Measurements from ENCODE around the gene FADS1.

Gene FADS1

DNA sequence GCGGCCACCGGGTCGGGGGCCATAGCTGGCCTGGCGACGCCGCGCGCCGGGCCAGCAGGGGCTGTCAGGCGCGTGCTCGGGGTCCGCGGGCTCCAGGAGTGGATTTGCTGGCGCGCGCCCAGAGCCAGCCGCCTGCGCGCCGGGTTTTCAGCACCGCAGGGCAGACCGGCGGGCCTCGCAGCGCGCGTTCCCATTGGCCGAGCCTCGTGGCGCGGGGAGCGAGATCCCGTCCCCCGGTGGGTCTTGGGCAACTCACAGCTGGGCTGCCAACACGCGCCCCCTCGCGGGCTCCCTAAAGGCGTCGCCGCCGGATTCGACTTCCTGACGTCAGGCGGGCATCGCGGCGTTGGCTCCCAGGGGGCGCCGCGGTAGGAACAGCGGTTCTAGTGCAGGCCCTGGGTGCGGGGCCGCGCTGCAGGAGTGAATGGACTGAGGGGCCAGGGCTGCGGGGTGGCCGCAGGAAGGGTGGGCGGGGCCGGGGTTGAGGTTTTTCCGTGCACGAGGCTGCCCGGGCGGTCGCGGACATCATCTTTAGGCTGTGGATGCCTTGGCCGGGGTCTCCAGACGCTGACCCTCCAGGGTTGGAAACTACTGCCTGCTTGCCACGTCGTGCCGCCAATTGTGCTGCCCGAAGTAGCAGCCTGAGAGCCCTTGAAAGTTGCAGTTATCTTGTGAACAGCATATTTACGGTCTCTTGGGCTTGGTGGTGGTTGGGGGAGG, at the start of gene FADS1:
Gene FADS1 (minus strand): TSS at position 268 of the 720 bp plus-strand sequence. CDS start 74 bp downstream, at position 194.
- peak; percentile 47 to 75 for DNase-seq (ENCODE audit: low read depth in 2 of 2)

DNA sequence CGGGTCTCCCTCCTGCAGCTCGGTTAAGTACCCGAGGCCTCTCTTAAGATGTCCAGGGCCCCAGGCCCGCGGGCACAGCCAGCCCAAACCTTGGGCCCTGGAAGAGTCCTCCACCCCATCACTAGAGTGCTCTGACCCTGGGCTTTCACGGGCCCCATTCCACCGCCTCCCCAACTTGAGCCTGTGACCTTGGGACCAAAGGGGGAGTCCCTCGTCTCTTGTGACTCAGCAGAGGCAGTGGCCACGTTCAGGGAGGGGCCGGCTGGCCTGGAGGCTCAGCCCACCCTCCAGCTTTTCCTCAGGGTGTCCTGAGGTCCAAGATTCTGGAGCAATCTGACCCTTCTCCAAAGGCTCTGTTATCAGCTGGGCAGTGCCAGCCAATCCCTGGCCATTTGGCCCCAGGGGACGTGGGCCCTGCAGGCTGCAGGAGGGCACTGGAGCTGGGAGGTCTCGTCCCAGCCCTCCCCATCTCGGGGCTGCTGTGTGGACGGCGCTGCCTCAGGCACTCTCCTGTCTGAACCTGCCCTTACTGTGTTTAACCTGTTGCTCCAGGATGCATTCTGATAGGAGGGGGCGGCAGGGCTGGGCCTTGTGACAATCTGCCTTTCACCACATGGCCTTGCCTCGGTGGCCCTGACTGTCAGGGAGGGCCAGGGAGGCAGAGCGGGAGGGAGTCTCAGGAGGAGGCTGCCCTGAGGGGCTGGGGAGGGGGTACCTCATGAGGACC, 49.6 kb upstream of the FADS1 start:
- no peak for DNase-seq (ENCODE audit: low read depth in 2 of 2)

- DNase-seq (ENCODE audit: low read depth in 2 of 2), result no peak
Measured at GRCh38 chr11:61864814-61865775, 48.3 kb upstream of the FADS1 start.

DNA sequence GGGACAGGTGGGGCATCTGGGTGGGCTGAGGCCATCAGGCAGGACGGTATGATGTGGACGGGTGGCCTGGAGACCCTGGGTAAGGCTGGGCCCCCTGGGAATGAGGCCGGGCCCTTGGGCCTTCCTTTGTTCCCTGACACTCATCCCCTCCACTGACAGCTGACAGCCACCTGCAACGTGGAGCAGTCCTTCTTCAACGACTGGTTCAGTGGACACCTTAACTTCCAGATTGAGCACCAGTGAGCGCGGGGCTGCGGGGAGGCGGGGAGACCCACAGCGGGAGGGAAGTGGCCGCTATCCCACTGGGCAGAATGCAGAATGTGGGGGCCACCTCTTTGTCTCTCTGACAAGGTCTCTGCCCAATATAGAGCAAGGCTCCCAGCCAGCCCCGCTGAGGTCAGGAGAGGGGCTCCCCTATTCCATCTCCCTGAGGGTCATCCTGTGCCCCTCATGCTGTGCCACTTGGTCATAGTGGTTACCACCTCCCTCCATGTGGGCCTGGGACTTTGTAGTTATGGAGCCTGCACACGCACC, 46.8 kb upstream of the FADS1 start:
- DNase-seq (ENCODE audit: low read depth in 2 of 2), result no peak

DNA sequence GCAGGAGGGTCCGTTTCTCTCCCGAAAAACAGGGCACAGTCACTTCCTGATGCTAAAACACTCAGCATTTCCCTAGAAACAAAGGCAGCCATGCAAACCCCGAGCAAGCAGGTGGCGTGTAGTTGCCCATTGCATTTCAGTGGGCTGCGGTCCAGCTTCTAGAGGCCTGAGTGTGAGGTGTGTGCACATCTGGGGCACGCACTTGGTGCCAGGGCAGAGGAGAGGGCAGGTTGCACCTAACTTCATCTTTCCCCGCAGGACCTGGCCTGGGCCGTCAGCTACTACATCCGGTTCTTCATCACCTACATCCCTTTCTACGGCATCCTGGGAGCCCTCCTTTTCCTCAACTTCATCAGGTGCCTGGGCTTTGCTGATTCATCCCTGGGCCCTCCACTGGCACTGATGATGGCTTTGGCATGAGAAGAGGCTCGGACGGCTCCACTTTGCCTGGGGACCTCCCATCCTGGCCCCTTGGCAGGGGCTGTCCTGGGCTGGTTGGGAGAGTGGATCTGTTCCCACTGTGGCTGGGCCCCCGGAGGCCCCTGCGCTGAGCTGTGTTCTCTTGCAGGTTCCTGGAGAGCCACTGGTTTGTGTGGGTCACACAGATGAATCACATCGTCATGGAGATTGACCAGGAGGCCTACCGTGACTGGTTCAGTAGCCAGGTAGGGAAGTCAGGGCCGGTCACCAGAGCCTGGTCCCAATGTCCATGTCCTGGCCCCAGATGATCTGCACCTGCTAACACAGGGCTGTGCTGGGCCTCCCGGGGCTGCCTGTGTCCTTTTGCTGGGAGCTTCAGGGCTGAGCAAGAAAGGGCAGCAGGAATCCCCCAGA, 46.1 kb upstream of the FADS1 start:
- DNase-seq (ENCODE audit: low read depth in 2 of 2), result no peak

DNA sequence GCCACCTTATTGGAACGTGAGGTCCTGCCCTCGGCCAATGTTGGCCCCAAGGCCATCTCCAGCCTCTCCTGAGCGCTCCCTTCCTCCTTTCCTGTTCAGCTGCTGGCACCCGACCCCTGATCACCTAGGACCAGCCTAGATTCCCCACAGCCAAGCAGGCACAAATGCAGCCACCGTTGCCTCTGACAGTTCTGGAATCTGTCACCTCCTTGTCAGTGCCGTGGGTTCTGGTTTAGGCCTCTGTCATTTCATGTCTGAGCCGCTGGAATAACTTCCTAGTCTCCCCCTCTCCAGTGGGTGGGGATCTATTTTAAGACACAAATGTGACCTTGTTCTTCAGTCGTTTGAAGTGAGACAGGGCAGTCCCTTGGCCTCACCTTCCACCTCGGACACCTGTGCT, 44.8 kb upstream of the FADS1 start:
- no peak for DNase-seq (ENCODE audit: low read depth in 2 of 2)

DNA sequence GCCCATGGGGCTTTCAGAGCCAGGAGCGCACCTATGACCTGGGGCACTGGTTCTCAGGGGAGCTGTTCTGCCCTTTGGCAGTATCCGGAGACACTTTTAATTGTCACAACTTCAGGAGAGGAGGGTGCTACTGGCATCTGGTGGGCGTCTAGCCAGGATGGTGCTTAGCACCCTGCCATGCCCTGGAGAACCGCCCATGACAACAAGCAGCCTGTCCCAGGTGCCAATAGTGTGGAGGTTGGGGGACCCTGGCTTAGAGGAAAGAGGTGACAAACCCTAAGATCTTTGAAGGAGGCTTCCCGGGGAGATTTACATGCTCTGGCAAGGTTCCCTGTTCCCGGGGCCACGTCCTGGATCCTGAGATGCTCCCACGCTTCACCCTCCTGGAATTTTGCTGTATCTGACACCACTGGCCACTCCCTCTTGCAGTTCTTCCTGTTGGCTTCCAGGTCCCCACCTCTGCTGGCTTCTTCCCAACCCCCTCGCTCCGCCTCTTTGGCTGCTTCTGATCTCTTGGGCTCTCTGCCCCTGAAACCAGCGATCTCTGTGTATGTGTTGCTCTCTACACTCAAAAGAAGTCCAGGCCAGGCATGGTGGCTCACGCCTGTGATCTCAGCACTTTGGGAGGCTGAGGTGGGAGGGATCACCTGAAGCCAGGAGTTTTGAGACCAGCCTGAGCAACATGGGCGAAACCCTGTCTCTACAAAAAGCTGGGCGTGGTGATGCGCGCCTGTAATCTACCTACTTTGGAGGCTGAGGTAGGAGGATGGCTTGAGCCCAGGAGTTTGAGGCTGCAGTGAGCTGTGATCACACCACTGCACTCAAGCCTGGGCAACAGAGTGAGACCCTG, 43.5 kb upstream of the FADS1 start:
- no peak for DNase-seq (ENCODE audit: low read depth in 2 of 2)

- DNase-seq (ENCODE audit: low read depth in 2 of 2), result no peak
Measured at GRCh38 chr11:61855939-61856680, 39.3 kb upstream of the FADS1 start.

DNA sequence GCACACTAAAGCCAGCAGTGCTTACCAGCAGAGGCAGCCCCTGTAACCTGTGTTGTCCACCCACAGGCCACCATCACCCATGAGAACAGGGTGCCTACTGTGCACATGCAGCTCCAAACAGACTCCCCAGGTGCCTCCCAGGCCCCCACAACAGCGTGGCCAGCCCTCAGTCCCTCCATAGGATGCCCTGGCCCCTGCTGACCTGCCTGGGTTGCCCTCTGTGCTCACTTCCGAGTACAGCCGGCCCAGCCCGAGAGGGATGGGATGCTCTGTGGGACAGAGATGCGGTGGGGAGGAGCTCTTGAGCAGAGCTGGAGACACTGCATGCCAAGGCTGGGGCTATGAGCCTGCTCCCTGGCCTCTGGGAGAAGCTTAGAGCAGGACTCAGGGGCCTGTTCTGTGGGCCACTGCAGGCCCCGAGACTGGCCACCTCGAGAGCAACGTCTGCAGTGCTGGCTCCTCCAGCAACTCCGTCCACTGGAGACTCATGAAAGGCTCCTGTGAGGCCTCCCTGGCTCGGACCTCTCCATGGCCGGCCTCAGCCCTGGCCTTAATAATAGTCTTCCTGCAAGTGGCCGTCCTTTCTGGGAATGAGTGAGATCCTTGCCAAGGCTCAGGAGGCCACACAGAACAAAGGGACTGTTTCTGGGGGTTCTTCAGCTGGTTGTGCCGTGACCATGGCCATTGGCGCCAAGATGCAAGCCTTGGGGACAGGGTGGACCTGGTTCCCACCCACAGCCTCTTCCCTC, 38.3 kb upstream of the FADS1 start:
- no peak for DNase-seq (ENCODE audit: low read depth in 2 of 2)

DNA sequence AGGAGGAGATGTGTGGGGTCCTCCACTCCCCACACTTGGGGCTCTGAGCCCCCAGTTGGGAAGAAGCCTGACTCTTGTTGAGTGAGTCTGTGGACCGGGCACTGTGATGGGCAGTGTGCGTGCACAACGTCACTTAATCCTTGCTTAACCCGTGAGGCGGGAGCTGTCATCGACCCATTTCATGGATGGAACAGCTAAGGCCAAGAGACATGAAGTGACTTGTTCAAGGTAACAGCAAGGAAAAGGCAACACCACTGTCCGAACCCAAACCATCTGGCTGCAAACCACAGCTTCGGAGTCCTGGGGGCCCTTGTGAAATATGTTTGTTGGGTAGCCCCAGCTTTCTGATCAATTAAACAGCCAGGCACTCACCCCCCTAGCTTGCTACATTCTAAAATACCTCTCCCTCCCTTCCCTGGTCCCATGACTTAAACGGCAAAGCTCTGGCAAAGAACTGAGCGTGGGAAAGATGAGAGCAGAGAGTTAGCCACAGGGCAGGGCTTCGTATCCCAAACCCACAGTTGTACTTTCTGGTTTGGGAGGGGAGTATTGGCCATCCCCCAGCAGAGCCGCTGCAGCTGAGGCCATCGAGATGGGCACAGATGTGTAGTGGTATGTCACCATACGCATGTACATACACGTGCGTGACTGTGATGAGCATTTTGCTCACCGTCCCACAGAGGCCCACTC, 37.5 kb upstream of the FADS1 start:
- DNase-seq (ENCODE audit: low read depth in 2 of 2), result no peak

DNA sequence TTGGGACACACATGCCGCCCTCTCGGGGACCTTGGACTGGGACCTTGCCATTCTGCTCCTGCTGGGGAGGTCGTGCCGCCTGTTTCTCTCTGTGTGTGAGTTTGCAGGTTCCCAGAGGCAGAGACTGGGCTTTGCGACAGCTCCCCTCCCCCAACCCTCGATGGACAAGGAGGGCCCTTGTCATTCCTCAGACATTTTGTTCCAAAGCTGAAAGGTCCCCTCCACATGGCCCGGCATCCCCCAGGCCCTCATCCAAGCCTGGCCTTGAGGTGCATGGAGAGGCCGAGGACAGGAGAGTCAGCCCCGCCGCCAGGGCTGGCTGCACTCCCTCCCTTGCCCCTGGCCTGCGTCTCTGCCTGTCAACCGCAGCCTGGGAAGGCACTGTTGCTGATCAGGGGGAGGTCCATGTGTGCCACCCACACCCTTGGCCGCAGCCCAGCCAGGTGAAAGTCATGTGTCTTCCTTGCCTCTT, 36.9 kb upstream of the FADS1 start:
- DNase-seq (ENCODE audit: low read depth in 2 of 2), result no peak

DNA sequence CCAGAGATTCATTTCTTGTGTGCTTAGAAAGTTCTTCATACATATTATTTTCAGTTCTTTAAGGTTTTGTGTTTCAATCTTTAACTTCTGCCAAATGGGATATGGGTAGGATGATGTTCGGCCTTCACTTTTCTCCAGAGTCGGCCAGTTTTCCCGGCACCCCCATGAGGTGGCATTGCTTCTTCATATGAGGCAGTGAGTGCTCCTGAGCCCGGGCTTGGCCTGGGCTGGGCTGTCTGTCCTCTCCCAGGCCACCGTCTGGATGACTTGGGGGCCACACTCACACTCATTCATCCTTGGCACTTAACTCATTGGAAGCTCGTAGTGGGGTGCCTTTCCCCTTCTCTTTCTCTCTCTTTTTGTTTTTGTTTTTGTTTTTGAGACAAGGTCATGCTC, 35.1 kb upstream of the FADS1 start:
- no peak for DNase-seq (ENCODE audit: low read depth in 2 of 2)

DNA sequence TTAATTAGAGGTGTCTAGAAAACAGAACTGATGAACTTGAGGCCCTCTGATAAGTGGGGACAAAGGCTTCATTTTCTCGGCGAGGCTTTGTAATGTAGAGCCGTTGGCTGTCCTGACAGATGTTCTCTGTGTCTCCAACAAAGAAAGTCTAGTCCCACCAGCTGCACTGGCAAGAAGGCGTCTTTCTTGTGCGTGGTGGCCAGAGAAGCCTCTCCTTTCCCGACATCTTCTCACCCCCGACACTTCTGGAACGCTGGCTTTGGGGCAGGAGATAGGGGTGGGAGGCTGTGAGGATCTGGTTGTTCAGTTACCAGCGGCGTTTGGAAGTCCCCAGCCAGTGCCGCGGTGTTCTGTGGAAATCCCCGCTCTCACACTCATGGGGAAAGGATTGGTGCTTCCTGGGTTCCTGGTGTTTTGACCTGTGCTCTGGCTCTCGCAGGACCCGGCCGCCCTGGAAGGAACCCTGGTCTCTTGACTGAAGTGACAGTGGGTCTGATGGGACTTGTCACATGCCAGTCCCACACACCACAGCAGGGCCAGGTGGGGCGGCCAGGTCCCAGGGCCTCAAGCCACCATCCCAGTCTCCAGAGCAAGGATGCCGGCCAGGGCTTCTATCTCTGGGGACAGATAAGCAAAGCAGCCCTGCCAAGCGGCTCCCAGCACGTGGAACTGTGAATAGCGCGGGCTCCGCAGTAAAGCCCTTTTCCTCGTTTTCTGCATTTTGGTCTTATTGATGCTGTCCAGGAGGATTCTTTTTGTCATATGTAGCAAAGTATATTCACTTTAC, 34.5 kb upstream of the FADS1 start:
- no peak for DNase-seq (ENCODE audit: low read depth in 2 of 2)

DNA sequence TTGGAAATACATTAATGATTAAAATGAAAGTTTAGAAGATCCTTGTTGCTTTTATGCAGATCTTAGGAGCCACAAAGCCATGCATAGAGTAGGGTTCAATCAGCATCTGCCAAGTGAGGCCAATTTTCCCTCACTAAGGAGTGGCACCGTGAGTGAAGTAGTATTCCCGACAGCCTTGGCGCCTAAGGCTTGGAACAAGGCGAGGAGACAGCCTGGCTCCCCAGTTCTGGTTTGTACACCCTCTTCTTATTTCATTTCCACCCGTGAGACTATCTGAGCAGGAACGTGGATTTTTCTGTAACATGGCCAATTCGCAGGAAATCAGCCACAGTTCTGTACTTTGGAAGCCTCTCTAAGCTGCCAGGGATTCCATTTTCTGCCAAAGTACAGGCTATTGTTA, 33.9 kb upstream of the FADS1 start:
- DNase-seq (ENCODE audit: low read depth in 2 of 2), result no peak

GRCh38 chr11:61848631-61849030, 31.8 kb upstream of the FADS1 start:
- no peak for DNase-seq (ENCODE audit: low read depth in 2 of 2)

- DNase-seq (ENCODE audit: low read depth in 2 of 2), result no peak
Measured at GRCh38 chr11:61847914-61848581, 31.2 kb upstream of the FADS1 start.
